ENCODE results near the gene PIEZO2.

The PIEZO2 gene

DNA sequence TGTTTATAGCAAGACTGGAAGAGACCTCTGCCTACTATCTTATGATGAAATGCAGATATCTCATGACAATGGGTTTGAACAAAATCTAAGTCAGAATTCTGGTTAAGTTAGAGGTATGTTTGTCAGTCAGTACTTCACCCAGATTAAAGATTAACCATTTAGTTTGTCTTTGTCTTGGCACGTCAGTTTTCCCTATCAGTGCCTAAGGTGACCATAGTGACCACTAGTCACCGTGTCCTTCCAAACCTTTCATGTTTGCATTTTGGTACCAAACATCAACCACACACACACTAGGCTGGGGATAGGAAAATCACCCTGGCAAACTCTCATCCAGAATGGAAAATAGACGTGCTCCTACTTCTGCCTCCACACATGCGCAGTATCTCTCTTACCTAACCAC lies 248.9 kb downstream of the PIEZO2 start:
- DNase-seq: no peak

DNA sequence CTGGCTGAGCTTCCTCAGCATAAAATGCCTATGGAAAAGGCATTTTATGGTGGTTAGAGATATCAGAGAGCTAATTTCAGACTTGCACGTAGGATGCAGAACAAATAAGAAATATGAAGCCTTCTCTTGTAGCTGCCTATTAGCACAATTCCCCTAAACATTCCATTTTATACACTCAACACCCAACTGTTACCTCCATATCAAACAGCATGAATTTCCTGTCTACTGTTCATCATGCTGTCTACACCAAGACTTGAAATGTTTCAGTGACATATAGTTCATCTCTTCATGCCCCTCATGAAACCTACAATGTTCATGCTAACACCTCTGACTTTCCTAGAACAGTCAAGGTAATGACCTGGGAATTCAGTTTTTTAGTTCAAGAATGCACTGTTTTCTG lies 249.9 kb downstream of the PIEZO2 start:
- no peak for DNase-seq

DNA sequence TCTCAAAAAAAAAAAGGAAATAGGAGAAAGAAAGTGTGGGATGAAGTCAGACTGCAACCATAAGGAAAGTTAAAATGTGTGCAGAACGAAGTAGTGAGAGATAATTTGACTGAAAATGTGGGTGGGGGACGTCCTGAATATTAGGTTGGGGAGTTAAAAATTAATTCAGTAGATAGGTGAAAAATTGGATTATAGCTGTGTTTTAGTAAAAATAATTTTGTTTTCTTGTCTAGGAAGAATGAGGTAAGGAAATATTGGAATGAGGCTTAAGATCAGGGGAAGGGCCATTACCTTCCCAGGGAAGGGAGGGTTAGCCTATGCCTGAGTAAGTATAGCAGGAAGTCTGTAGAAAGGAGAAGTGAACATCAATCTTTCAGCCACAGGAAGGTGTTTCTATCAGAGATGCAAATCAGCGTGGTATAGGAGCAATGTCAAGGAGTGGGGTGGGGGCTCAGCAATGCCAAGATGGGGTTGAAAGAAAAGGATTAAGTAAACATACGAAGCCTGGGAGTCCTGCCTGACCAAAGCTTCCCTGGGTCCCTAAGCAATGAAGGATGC lies 250.9 kb downstream of the PIEZO2 start:
- no peak for DNase-seq

DNA sequence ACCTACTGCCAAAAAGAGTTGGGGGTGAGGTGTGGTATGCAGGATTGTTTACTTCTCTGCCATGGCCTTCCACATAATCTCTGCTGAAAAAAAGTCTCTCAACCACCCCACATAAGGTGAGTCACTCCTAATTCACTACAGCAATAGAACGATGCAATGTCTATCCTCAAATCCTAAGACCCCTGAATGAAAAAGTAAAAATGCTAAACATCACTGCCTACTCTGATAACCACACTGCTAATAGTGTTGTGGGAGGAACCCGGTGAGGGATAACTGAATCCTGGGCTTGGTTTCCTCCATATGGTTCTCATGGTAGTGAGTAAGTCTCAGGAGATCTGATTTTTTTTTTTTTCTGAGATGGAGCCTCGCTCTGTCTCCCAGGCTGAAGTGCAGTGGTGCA lies 252.5 kb downstream of the PIEZO2 start:
- DNase-seq: no peak

DNA sequence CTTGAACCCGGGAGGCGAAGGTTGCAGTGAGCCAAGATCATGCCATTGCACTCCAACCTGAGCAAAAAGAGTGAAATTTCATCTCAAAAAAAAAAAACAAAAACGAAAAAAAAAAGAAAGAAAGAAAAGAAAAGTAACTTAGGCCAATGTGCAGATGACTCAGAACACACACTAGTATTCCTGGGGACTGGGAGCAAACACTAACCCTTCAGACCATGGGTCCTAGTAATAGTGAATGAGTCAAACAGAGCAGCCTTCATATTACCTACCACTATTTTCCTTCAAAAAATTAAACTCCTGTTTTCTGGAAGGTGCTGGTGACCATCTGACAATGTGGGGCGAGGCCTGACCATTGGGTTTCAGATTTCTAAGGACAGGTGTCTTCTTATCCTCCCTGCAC lies 253.4 kb downstream of the PIEZO2 start:
- DNase-seq: no peak

- no peak for DNase-seq
Measured at GRCh38 chr18:10894501-10894900, 254.9 kb downstream of the PIEZO2 start.

DNA sequence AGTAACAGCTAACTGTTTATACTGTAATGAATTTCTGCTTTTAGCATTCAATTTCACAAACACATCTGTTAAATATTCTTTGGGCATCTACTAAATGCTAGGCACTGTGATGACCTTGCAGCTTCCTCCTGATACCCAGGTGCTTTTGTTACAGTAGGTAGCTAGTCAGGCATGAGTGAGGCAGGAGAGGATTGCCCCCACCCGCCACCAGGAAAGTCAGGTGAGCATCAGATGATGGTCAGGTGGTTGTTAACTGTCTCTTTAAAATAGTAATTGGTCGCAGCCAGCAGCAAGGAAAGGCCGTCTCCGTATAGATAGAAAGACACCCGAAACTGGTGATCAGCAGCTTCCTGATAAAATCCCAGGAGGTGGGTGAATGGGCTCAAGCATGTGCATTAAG lies 255.6 kb downstream of the PIEZO2 start:
- no peak for DNase-seq

- DNase-seq: no peak
Measured at GRCh38 chr18:10893196-10893595, 256.2 kb downstream of the PIEZO2 start.

DNA sequence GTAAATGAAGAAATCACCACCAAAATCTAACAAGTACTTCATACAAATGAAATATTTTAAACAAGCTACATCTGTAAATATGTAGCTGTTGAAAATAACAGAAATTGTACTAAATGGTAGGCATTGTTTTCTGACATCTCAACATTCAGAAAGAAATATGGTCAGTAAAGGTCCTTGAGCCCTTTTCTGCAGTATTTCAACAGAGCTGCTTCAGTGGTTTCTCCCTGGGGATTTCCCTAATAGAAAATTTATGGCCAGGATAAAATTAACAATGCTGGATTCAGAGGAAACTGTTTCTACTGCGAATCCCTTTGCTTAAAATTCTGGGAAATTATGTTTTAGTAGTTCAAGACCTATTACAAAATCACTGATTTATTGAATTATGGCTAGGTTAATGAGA lies 256.6 kb downstream of the PIEZO2 start:
- DNase-seq: no peak

GRCh38 chr18:10890022-10890421 lies 259.3 kb downstream of the PIEZO2 start:
- no peak for DNase-seq

DNA sequence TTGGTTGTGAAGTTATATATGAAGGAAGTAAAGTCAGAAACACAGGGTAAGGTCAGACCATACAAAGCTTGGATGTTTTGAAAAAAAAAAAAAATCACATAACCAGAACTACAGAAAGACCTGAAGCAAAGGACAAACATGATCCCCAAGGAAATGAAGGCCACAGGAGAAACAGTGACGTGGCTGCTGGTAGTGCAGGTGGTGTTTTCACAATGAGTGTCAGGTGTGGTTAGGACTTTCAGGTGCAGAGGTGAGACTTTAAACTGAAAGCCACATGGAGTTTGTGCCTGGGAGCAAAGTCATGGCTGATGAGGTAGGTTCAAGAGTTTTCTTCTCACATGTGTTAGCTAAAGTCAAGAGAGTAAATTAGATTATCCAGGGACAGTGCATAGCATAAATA lies 270.7 kb downstream of the PIEZO2 start:
- no peak for DNase-seq

DNA sequence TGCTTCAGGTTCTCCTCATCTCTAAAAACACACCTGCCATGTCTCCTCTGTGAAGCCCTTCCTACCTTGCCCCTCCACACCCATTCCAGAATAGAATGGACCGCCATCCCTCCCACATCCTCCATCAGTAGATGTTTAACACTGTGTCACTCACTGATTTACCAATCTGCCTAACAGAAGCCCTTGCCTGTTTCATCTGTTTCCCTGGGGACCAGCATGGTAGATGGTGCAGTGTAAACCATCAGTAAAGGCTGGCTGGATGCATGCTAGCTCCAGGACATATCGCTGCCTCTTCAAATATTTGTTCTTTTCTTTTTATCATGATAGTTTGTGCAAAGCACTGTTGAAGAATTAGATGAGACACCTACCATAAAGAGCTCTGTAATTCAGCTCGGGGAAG lies 271.4 kb downstream of the PIEZO2 start:
- no peak for DNase-seq

DNA sequence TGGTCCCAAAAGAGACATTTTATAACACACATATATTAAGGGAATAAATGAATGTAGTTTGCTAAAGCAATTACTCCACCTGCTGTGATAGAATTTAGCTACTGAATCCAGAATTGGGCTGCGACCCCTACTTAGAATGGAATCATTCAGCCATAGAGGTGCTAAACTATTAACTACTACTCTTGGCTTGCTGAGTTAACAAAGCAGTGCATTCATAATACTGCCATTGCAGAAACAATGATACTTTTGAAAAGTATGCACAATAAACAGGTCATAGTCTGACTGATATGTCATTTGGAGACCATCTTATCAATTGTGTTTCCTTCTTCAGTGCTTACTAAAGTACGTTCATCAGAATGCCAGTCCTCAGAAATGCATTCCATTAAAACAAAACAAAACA lies 273.6 kb downstream of the PIEZO2 start:
- DNase-seq: no peak

- DNase-seq: peak in 2 of 58 donors; percentile 1 to 2
Measured at GRCh38 chr18:10872304-10872703, 277.1 kb downstream of the PIEZO2 start.

DNA sequence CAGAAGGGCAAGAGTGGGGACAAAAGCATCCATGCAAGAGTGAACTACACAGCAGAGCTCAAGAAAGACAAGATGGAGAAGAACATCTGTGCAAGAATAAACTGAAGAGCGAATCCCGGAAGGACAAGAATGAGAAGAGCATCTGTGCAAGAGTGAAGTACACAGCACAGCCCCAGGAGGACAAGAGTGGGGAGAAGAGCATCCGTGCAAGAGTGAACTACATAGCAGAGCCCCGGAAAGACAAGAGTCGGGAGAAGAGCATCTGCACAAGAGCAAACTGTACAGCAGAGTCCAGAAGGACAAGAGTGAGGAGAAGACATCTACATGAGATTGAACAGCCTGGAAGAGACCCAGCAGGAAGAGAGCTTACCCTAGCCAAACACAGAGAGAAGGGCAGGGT lies 284.6 kb downstream of the PIEZO2 start:
- no peak for DNase-seq

DNA sequence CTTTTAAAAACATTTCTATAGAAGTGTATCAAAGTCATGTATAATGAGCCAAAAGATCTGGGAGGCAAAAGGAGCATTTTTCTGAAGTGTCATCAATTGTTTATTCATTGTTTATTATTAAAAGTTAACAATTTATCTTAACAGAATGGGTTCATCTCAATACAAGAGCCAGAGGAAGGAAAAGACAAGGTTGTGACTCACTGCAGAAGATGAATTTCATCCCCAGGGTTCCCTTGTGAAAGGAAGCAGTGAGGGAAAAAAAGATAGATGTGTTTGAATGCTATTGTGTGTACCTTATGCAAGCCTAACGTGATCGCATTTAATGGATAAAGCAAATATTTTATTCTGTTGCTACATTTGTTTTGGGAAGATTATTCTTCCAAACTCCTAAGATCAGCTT lies 286.3 kb downstream of the PIEZO2 start:
- DNase-seq: no peak

DNA sequence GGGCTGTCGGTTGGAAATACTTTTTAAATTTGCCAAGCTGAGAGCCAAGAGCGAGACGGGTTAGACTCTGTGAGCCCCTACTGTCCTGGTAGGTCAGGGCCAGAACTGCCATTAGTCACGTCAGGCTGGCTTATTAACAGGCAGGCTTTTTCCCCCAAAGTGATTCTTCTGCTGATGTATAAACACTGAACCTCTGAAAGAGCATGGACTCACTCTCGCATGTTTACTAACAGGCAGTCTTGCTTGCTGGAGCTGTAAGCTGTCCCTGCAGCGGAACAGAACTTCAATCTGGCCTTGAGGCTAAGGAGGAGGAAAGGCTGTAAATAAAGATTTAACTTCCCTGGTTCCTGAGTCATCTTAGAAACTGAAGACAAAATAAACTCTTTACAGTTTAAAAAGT lies 288.4 kb downstream of the PIEZO2 start:
- no peak for DNase-seq

GRCh38 chr18:10860382-10860781 lies 289.0 kb downstream of the PIEZO2 start:
- DNase-seq: no peak

- DNase-seq: no peak
Measured at GRCh38 chr18:10858477-10858876, 290.9 kb downstream of the PIEZO2 start.

GRCh38 chr18:10856132-10856531 lies 293.2 kb downstream of the PIEZO2 start:
- no peak for DNase-seq

DNA sequence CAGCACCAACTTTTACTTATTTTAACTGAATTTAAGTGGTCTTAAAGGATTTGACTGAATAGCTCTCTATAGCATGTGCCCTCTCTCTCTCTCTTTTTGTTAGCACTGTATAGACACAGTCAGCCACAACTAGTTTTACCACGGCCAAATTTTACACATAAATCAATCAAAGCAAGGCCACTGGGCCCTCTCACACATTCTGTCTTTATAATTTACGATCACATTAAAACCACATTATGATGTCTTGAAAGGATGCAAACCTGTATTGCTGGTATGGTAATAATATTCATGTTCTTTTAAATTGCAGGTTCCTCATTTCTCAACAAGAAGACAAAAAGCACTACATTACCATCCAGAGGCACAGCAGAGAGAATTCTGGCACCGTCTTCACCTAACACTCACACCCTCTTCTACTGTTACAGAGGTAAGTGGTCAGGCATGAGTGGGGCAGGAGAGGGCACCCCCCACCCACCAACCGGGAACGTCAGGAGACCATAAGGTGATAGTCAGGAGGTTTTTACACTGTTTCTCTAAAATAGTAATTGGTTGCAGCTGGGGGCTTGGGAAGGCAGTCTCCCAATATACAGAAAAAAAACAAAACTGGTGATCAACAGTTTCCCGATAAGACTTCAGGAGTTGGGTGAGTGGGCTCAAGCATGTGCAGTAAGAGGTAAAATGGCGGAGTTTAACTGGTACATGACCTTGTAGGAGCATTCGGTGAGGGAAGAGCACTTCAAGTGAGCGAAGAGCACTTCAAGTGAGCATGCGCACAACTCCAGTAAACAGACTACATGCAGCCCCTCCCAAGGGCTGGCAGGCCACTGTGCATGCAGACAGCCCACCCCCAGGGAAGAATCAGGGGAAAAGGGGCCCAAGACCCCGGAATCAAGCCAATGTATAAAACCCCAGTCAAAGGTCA lies 296.7 kb downstream of the PIEZO2 start:
- DNase-seq: no peak

DNA sequence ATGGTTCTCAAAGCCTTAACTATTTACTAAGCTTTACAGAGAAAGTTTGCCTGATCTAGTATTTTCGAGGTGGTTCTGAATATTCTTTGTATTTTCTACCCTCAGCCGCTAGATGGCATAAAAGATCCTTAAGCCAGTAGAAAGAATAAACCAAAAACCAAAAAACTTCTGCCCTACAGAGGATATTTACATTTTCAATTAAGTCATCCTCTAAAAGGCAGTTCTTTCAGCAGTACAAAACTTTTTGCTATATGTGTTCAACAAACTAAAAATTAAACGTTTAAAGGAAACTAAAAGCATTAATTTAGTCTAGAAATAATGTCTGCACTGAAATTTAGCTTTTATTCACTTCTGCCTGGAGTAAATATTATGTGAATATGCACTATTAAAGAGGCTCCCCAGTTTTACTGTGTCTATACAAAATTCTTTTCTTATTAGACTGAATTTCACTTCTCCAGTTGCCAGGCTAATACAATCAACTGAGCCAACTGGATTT lies 297.5 kb downstream of the PIEZO2 start:
- peak in 1 of 58 donors; percentile 49 for DNase-seq

- no peak for DNase-seq
Measured at GRCh38 chr18:10850840-10851239, 298.5 kb downstream of the PIEZO2 start.

All from anterior cingulate cortex (tissue), 58 donors.